GM19328 (cell line): ENCODE data around the gene ZNF276.
"Not testable (repeated sequence)": the region's sequence is repeated elsewhere in the genome, so short reads cannot be mapped to it uniquely, and the experiment has no call there.

Source experiments
- ATAC-seq: cut with Tn5 transposase; IDR thresholded peaks from one replicate; pipeline ENCODE4 v1.9.1; 2021; ENCODE audit warnings: mild to moderate bottlenecking, moderate library complexity; ENCODE audit not compliant: unreplicated experiment

Gene ZNF276, protein sequence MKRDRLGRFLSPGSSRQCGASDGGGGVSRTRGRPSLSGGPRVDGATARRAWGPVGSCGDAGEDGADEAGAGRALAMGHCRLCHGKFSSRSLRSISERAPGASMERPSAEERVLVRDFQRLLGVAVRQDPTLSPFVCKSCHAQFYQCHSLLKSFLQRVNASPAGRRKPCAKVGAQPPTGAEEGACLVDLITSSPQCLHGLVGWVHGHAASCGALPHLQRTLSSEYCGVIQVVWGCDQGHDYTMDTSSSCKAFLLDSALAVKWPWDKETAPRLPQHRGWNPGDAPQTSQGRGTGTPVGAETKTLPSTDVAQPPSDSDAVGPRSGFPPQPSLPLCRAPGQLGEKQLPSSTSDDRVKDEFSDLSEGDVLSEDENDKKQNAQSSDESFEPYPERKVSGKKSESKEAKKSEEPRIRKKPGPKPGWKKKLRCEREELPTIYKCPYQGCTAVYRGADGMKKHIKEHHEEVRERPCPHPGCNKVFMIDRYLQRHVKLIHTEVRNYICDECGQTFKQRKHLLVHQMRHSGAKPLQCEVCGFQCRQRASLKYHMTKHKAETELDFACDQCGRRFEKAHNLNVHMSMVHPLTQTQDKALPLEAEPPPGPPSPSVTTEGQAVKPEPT

DNA sequence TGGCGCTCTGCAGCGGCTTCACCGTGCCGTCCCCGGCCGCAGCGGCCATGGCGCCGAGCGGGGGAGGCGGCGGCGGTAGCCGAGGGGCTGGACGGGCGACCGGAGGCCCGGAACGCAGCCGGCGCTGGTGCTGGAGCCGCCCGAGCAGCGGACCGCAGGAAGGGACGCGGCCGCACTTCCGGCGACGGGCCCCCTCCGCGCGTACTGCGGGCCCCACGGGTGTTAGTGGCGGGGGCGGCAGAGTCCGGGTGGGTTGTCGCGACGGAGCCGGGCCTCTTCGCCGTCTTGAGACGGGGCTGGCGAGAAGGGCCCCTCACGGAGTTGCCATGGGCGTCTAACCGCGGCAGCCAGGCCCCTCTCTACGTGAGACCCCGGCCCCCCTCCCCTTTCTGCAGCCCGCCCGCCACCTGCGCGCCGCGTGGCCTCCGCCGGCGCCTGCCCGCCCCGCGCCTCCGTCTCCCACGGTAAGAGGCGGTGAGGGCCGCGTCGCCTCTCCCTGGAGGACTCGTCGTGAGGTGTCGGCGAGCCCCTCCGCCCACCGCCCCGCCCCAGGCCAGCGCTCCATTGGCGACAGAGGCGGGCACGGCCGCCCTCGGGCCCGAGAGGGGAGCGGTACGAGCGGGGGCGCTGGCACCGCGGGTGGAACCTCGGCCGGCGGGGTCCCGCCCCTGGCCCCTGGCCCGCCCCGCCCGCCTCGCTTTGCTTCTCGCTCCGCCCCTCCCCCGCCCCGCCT, at the start of gene ZNF276, which contains the start of gene VPS9D1:
TSS of gene ZNF276 (plus strand) at position 725 of the 733 bp plus-strand sequence. CDS start 104 bp downstream, outside the sequence.
TSS of gene VPS9D1 (minus strand) at position 86 of the 733 bp plus-strand sequence. CDS start at position 49, 37 bp downstream.
- peak; percentile 49 for ATAC-seq

- ATAC-seq, result not testable (repeated sequence)
Observed at GRCh38 chr16:89671565-89671964, 49.8 kb upstream of the ZNF276 start.

GRCh38 chr16:89672177-89672941, 49.0 kb upstream of the ZNF276 start:
- ATAC-seq, result no peak

DNA sequence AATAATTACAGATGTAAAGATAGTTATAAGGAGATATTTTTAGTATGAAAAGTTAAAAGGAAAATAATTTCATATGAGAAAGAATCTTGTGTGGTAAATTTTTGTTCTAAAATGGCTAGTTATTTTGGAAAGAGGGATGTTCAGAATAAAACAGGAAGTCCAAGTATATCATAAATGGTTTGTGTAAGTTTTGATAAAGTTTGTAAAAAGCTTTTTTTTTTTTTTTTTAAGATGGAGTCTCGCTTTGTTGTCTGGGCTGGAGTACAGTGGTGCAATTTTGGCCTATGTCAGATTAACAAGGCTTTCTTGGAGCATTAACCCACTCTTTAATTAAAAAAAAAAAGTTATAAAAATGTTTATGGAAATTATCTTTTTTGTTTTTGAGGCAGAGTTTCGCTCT, 43.1 kb upstream of the ZNF276 start:
- ATAC-seq, result no peak

DNA sequence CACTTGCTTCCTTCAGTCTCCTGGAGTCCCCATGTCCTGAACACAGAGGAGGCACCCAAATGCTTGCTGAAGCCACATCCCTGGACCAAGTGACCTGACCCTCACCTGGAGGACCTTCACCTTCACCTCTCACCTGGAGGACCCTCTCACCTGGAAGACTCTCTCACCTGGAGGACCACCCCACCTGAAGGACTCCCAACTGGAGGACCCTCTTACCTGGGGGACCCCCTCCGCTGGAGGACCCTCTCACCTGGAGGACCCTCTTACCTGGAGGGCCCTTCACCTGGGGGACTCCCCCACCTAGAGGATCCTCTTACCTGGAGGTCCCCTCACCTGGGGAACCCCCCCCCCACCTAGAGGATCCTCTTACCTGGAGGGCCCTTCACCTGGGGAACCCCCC, 35.4 kb upstream of the ZNF276 start:
- no peak for ATAC-seq

DNA sequence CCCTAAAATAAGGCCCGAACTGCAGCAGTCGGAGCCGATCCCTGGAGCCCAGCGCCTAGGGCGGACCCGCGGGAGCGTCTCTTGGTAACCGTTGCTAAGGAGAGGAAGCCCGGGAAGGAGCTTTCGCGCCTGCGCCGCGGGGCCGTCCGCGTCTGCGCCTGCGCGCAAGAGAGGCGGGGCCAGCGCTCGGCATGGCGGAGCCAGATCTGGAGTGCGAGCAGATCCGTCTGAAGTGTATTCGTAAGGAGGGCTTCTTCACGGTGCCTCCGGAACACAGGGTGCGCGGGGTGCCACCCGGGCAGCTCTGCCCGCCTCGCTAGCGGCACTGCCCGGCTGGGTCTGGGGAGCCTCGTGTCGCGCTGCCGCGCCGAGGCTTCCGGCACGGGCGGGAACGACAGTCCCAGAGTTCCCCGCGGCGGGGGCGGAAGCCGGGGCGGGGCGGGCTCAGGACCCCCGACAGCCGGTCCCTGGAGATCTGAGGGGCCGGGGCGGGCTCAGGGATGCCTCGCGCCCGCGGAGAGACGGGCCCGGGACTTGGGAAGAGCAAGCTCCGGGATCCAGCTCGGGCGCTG, 34.7 kb upstream of the ZNF276 start, which contains the start of gene CDK10:
TSS of gene CDK10 (plus strand) at position 170 of the 572 bp plus-strand sequence. CDS start at position 192, 22 bp downstream.
- peak; percentile 82 for ATAC-seq

- peak; percentile 24 for ATAC-seq
Observed at GRCh38 chr16:89687092-89687940, 34.0 kb upstream of the ZNF276 start.

DNA sequence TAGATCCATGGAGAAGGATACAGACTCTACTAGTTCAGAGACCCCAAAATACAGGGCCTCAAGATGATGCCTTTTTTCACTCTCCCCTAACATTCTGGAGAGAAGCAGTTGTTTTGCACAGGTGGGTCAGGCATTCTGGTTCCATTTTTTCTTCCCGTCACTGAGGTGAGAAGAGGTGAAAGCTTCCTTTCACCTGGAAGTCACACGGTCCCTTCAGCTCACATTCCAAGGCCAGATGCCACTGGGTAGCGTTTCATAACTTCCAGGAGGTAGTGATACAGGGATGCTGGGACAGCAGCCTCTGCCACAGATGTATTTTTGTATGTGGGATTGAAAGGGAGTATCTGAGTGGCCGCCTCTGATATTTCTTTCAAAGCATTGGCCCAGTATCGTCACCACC, 32.9 kb upstream of the ZNF276 start:
- no peak for ATAC-seq

GRCh38 chr16:89689142-89689541, 32.2 kb upstream of the ZNF276 start:
- ATAC-seq, result no peak

GRCh38 chr16:89689621-89690020, 31.7 kb upstream of the ZNF276 start:
- not testable (repeated sequence) for ATAC-seq

- ATAC-seq, result no peak
Observed at GRCh38 chr16:89690392-89690901, 30.9 kb upstream of the ZNF276 start.

GRCh38 chr16:89691231-89691985, 29.9 kb upstream of the ZNF276 start:
- ATAC-seq, result no peak

DNA sequence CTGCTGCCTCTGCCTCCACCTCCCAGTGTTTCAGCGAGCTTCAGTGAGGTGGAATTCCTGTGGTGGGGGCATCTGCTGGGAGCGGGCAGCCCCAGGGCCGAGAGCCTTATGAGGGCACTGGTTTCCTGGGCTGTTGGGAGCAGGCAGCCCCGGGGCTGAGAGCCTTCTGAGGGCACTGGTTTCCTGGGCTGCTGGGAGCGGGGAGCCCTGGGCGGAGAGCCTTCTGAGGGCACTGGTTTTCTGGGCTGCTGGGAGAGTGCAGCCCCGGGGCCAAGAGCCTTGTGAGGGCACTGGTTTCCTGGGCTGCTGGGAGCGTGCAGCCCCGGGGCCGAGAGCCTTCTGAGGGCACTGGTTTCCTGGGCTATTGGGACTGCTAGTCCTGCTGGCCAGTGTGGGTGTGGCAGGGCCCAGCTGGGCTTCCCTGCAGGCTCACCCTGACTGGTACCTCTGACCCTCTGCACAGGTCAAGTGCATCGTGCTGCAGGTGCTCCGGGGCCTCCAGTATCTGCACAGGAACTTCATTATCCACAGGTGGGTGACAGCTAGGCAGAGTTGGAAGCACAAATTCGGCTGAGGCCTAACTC, 29.3 kb upstream of the ZNF276 start:
- ATAC-seq, result no peak

DNA sequence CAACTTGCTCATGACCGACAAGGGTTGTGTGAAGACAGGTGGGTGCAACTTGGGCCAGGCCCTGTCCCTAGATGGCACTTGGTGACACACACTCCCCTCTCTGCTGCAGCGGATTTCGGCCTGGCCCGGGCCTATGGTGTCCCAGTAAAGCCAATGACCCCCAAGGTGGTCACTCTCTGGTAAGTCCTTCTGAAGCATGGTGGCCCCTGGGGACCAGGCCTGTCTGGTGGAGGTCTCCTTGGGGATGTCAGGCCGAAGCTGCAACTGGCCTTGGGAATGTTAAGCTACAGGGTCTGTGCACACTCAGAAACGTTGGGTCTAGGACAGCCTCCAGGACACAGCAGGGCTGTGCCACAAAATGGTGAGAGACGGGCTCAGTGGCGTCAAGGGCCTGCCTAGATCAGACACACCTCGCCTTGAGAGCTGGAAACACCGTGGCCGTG, 28.0 kb upstream of the ZNF276 start:
- no peak for ATAC-seq

GRCh38 chr16:89693931-89694783, 27.2 kb upstream of the ZNF276 start:
- ATAC-seq, result no peak

DNA sequence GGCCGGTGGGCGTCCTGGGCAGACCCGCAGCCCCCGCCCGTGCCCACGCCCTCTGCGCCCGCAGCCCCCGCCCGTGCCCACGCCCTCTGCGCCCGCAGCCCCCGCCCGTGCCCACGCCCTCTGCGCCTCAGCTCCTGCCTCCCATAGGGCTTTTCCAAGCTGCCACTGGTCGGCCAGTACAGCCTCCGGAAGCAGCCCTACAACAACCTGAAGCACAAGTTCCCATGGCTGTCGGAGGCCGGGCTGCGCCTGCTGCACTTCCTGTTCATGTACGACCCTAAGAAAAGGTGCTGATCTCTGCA, 26.6 kb upstream of the ZNF276 start:
- not testable (repeated sequence) for ATAC-seq
